ENCODE data around the gene GNAI3. TPM values are rescaled to one million over a fixed set of nuclear protein-coding genes. Genes with fewer than 3 reads are reported as not detected.

The GNAI3 gene
- polyA plus RNA-seq (2011; rRNA removed) (10.2 and 14.8 TPM in 2 replicates), polyA minus RNA-seq (2011; rRNA and poly(A)+ RNA removed) (8.1 and 14.1 TPM in 2 replicates)

DNA sequence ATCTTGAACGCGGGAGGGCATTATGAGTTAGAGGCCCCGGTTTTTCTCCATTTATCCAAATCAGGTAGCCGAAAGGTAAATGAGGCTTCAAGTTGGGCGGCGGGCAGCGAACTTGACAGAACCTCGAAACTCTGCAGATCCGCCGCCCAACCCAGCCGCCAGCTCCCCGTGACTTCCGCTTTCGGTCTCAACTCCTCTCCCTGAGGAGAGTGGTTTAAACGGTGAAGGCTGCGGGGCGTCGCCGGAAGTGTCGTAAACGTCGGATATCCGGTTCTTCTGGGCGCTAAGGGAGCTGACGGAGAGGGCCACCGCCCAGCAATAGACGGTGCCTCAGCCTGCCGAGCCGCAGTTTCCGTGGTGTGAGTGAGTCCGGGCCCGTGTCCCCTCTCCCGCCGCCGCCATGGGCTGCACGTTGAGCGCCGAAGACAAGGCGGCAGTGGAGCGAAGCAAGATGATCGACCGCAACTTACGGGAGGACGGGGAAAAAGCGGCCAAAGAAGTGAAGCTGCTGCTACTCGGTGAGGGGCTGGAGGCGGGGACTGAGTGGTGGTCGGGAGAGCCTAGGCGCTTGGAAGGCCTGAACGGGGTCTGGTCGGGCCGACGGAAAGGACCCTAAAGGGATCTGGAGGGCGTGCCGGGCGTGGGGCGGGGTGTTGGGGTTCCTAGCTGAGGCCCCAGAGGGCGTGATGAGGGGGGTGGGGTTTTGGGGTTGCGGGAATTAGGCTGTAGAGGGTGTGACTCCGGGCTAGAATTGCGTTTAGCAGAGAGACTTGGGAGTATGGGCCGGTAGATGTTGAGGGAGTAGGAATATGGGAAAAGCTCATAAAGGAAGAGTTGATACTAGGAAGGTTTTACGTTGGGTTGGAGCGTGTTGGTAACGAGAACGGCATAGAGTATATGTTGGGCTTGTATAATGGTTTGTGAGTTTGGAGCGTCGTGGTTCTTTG, at the start of gene GNAI3:
Gene GNAI3 (plus strand): TSS at position 295 of the 947 bp plus-strand sequence. CDS start 106 bp downstream, at position 401.
- H3K27ac ChIP-seq (ENCODE audit: low read depth, low read length): peak within 1 kb of the TSS; percentile 83
- CTCF ChIA-PET: interaction anchor here (0.6 to 3.1 kb wide), 14 partner anchors 11 to 435 kb away, joined by 3 to 31 read pairs (median 3); no protein-coding TSS in a partner anchor
- no peaks in the 10 kb centered on the region; the same call in 1 of the 2 replicates for H3K9me3 ChIP-seq (ENCODE audit: control insufficient read depth, insufficient read depth, low read length)
- no peaks in the 10 kb centered on the region for H3K27me3 ChIP-seq (ENCODE audit: control insufficient read depth, insufficient read depth, low read length)
- TF ChIP-seq, protein P1, sequence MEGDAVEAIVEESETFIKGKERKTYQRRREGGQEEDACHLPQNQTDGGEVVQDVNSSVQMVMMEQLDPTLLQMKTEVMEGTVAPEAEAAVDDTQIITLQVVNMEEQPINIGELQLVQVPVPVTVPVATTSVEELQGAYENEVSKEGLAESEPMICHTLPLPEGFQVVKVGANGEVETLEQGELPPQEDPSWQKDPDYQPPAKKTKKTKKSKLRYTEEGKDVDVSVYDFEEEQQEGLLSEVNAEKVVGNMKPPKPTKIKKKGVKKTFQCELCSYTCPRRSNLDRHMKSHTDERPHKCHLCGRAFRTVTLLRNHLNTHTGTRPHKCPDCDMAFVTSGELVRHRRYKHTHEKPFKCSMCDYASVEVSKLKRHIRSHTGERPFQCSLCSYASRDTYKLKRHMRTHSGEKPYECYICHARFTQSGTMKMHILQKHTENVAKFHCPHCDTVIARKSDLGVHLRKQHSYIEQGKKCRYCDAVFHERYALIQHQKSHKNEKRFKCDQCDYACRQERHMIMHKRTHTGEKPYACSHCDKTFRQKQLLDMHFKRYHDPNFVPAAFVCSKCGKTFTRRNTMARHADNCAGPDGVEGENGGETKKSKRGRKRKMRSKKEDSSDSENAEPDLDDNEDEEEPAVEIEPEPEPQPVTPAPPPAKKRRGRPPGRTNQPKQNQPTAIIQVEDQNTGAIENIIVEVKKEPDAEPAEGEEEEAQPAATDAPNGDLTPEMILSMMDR (IDR thresholded peaks at IDR 0.05; ENCODE audit: low read depth, low read length): no peak
- peak within 1 kb of the TSS; percentile 98 for H3K4me3 ChIP-seq (ENCODE audit: low read depth, low read length)
- POLR2A ChIA-PET: interaction anchor here (0.5 to 2.1 kb wide), 27 partner anchors 8 to 486 kb away, joined by 3 to 24 read pairs (median 5); partner anchors contain the start of genes AHCYL1, AMIGO1, AMPD2 and GNAT2
- DNase-seq (ENCODE audit: low read depth, low spot score): peak; percentile 85

DNA sequence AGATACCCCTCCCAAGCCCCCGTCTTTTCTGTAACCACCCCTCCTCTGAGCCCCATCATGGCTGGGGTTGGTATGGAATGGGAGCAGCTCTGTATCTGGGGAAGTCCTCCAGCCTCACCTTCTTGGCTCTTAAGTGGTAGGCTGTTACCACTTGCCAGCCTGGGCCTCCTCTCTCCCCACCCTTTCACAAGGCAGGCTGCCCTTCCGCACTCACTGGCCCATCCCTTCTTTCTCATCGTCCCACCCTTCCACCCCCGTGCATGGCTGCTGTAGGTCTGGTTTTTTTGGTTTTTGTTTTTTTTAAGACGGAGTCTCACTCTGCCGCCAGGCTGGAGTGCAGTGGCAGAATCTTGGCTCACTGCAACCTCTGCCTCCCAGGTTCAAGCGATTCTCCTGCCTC, 49.3 kb upstream of the GNAI3 start:
- no peaks in the 10 kb centered on the region for H3K9me3 ChIP-seq (ENCODE audit: control insufficient read depth, insufficient read depth, low read length)
- H3K27ac ChIP-seq (ENCODE audit: low read depth, low read length): no peak overlapping the region

DNA sequence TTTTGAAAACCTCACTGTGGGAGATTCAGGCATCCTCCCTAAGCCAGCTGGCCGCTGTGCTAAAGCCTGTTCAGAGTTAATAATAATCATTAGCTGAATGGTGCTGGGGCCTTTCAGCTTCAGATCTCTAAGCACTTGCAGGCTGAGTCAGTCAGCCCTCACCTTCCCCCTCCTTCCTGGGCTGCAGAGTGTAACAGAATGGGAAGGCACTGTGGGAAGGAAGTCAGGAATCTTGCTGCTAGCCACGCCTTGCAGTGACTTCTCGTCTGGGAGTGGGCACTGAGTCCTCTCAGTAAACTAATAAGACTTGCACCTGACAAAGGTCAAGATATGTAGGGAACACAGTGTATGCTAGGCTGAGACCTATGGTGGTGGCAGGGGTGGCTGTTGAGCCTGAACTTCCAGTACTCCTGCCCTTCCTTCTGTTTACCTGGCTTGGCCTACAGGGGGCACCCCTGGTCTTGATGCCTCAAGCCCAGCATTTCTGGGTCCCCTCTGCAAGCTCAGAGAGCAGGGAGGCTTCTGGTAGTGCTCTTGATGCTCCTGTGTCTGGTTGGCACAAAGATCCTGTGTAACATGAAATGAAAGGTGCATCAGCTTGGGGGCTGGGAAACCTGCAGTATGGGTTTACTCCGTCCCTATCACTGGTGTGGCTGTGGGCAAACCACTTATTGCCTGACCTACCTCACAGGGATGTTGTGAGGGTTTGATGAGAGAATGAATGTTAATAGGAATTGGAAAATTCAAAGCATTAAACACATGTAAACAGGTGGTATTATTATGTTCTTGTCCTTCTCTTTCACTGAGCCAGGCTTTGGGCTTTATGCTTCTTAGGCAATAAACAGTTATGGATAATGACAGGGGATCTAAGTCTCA, 48.5 kb upstream of the GNAI3 start:
- H3K4me3 ChIP-seq (ENCODE audit: low read depth, low read length): no peak overlapping the region
- peak overlapping the region; percentile 47 for H3K27ac ChIP-seq (ENCODE audit: low read depth, low read length)
- POLR2A ChIA-PET: interaction anchor here (0.7 kb wide), 1 partner anchor 304 kb away, joined by 3 read pairs; no protein-coding TSS in a partner anchor
- DNase-seq (ENCODE audit: low read depth, low spot score): no peak
- no peaks in the 10 kb centered on the region for H3K9me3 ChIP-seq (ENCODE audit: control insufficient read depth, insufficient read depth, low read length)
- H3K27me3 ChIP-seq (ENCODE audit: control insufficient read depth, insufficient read depth, low read length): no peaks in the 10 kb centered on the region
- CTCF ChIA-PET: interaction anchor here (1.0 to 37.0 kb wide), 9 partner anchors 9 to 50 kb away, joined by 3 to 1351 read pairs (median 12); partner anchors contain the start of genes AMIGO1 and GPR61
- TF ChIP-seq, protein P1 (IDR thresholded peaks at IDR 0.05; ENCODE audit: low read depth, low read length): peak; percentile 51

More for the DNA sequence above, 49.3 kb upstream of the GNAI3 start:
- Histone ChIP-seq H3K27me3 (ENCODE audit: control insufficient read depth, insufficient read depth, low read length) (no peaks in the 10 kb centered on the region), H3K4me3 (ENCODE audit: low read depth, low read length) (no peak overlapping the region)
- POLR2A ChIA-PET: no interaction called here
- CTCF ChIA-PET: interaction anchor here (1.0 to 37.0 kb wide), 9 partner anchors 9 to 50 kb away, joined by 3 to 1351 read pairs (median 12); partner anchors contain the start of genes AMIGO1 and GPR61
- TF ChIP-seq, protein P1 (IDR thresholded peaks at IDR 0.05; ENCODE audit: low read depth, low read length): no peak
- no peak for DNase-seq (ENCODE audit: low read depth, low spot score)

- CTCF ChIA-PET: interaction anchor here (0.6 to 37.0 kb wide), 4 partner anchors 8 to 224 kb away, joined by 3 to 1351 read pairs (median 6); partner anchors contain the start of gene GPR61
- no peak for DNase-seq (ENCODE audit: low read depth, low spot score)
- H3K9me3 ChIP-seq (ENCODE audit: control insufficient read depth, insufficient read depth, low read length): no peaks in the 10 kb centered on the region
- no peaks in the 10 kb centered on the region for H3K27me3 ChIP-seq (ENCODE audit: control insufficient read depth, insufficient read depth, low read length)
- POLR2A ChIA-PET: no interaction called here
- no peak overlapping the region for H3K4me3 ChIP-seq (ENCODE audit: low read depth, low read length)
- H3K27ac ChIP-seq (ENCODE audit: low read depth, low read length): peak overlapping the region; percentile 21
- TF ChIP-seq, protein P1 (IDR thresholded peaks at IDR 0.05; ENCODE audit: low read depth, low read length): no peak
Observed at GRCh38 chr1:109500941-109501381, 47.5 kb upstream of the GNAI3 start.
